GM18909 (cell line): ENCODE measurements around the gene MALL.
"Not testable (repeated sequence)": the region's sequence is repeated elsewhere in the genome, so short reads cannot be mapped to it uniquely, and the experiment has no call there.

Experiments used
- ATAC-seq: cut with Tn5 transposase; IDR thresholded peaks from one replicate; pipeline ENCODE4 v1.9.1; 2021; ENCODE audit warnings: mild to moderate bottlenecking; ENCODE audit not compliant: unreplicated experiment, poor library complexity

The MALL gene

GRCh38 chr2:110115291-110116032, at the start of gene MALL:
Gene MALL (minus strand): TSS chr2:110115822. CDS start chr2:110115792, 30 bp downstream.
- no peak for ATAC-seq

GRCh38 chr2:110157153-110157793, 41.7 kb upstream of the MALL start:
- ATAC-seq, result no peak

- ATAC-seq, result not testable (repeated sequence)
Measured at GRCh38 chr2:110154828-110155227, 39.2 kb upstream of the MALL start.

GRCh38 chr2:110154188-110154587, 38.6 kb upstream of the MALL start:
- not testable (repeated sequence) for ATAC-seq

DNA sequence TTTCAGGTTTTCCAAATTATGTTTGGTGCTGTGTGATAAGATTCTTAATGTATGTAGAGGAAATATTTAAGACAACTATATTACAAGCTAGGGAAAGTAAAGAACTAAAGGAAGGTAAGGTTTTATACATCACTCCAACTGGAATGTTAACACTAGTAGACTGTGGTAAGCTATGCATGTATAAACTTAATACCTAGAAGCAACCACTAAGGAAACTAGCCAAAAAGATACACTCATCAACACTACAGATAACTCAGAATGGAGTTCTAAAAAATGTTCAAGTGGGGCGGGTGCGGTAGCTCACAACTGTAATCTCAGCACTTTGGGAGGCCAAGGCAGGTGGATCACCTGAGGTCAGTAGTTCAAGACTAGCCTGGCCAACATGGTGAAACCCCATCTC, 37.8 kb upstream of the MALL start:
- no peak for ATAC-seq

- ATAC-seq, result no peak
Measured at GRCh38 chr2:110152943-110153342, 37.3 kb upstream of the MALL start.

DNA sequence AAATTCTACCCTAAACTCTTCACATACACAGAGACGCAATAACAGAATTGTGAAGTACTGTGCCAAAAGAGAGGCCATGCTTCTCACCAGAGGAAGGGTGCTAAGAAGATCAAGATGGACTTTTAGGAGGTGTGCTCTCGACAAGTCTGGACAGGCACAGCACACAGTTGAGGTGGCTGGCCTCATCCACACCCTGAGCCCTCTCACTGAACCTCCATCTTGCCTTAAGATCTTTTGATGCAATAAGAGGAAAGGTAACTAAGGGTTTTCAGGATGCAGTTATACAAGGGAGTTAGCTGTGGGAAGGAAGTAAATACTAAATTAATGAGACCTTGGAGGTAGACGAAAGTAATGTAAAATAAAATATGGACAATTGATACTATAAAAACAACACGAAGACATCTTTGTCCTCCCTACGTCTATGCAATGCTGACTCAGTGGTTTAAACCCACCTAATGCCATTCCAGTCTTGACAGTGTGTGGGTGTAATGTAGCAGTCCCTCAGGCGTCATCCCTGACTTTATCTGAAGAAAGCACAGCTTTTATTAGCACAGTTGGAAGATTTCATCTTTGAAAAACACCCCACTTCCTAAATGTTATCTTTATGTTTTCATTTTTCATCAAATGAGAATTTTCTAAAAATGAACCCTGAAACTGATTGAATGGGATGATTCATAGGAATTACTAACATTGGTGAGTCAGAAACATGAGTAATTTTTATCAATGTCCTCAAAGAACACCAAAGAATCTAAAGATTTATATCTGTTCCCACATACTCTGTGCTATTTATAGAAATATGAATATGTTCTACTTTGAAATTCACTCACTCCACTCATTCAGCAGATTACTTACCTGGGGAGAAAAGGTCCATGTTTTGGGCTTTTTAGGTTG, 34.0 kb upstream of the MALL start:
- no peak for ATAC-seq

DNA sequence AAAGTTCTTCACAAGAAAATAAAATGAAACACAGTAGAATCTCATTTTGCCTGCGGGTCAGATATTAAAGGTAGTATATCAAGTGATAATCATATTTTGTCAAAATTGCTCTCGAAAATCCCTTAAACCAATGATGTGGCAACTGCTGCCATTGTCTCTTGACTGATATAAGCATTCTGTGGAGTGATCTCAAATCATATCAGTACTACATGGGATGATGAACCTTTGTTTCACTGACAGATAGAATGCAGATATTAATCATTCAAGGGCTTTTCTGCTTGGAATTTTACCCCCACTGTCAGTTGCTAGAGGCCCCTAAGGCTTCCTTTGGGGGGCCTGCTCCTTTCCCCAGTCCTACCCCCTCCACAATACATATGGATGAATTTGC, 31.3 kb upstream of the MALL start:
- ATAC-seq, result no peak

DNA sequence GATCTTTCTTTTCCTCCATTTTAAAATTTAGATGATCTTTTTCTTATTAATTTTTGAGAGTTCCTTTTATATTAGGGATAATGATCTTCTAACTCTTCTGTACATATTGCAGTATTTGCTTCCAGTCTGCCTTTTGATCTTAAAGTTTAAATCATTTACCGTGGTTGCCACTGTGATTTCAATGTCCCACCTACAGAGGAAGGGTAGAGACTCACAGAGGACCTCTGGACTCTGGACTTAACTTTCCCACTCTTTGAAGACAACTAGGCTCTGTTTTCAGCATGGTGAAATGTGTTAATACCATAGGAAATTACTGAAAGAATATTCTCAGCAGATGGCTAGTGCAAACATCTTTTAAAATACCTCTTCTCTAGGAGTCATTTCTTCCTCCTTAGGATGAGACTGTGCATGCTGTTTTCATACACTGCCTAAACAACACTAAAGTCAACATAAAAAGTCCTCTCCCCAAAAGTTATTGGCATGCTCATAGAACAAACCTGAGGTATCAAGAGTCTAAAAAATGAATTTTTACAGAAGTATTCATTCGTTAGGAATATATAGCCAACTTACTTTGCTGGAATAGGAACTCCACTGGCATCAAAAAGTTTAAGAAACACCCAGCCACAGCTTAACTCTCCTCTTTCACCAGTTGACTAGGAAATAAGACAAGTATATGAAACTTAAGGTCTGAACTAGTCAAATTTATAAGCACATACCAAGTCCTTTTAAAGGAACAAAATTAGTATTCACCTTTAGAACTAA, 30.7 kb upstream of the MALL start:
- ATAC-seq, result no peak

DNA sequence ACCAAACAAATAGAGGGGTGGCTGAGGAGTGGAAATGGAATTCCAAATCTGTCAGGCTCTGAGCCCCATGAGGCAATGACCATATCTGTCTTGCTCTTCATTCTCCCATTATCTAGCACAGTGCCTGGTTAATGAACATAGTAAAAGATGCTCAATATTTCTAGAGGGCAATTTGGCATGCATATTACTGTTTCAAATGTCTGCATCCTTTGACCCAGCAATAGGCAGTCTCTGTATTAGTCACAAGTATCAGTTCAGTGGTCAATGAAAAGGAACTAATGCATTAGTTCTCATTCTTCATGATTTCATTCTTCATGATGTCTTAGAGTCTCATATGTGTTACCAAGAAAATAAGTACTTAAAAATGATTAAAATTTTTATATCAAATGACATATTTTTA, 28.4 kb upstream of the MALL start:
- ATAC-seq, result no peak

DNA sequence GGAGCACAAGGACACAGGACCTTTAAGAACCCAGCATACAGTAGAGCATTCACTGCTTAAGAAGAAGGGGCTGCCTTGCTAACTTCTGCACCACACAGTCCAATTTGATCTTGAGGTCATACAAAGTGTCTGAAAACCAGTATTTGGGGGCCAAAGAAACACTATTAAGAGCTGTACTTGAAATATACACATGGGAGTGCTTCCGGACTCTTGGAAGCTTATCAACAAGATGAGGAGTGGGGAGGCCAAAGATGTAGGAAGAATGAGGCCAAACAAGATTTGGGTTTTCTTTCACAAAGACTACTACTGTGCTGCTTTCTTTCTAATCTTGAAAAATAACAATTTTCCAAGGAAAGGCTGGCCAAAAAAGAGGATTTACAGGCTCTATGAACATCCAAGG, 24.8 kb upstream of the MALL start:
- no peak for ATAC-seq

DNA sequence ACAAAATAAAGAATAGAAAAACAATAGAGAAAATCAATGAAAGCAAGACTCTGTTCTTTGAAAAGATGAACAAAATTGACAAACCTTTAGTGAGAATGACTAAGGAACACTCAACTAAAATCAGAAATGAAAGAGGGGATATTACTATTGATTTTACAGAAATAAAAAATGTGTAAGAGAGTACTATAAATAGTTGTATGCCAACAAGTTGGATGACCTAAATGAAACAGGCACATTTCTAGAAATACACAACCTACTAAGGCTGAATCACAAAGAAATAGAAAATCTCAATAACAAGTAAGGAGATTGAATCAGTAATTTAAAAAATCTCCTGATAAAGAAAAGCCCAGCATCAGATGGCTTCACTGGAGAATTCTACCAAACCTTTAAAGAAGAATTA, 18.4 kb upstream of the MALL start:
- ATAC-seq, result no peak

GRCh38 chr2:110131166-110131565, 15.5 kb upstream of the MALL start:
- no peak for ATAC-seq

DNA sequence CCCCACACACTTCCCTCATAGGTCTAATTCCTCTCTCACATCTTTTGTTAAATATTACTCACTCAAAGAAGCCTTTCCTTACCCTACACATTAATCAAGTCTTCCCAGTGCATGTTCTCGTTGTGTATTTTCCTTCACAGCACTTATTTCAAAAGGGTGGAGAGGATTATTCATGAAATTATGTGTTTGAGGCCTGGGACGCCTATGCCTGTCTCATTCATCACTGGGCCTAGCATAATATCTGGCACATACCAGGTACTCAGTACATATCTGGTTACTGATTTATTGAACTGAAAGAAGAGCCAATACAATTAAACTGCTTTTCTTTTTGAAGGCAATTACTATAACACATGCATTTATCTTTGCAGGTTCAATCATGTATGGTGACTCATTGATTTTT, 15.1 kb upstream of the MALL start:
- ATAC-seq, result no peak

- no peak for ATAC-seq
Measured at GRCh38 chr2:110126906-110127305, 11.3 kb upstream of the MALL start.

- ATAC-seq, result no peak
Measured at GRCh38 chr2:110126086-110126773, 10.6 kb upstream of the MALL start.

- no peak for ATAC-seq
Measured at GRCh38 chr2:110124939-110125691, 9.5 kb upstream of the MALL start.

GRCh38 chr2:110124038-110124825, 8.6 kb upstream of the MALL start:
- ATAC-seq, result no peak
